Adipocyte (in vitro differentiated cells): ENCODE measurements around the gene OR13J1.

Source experiments
- DNase-seq: peaks from one replicate; pipeline ENCODE4 v3.0.0-alpha.2; 2015; ENCODE audit warnings: low read depth
- H3K27me3 ChIP-seq: replicated peaks from 2 replicates; pipeline ENCODE4 v1.7.0; 2013; ENCODE audit warnings: mild to moderate bottlenecking, low read length, moderate library complexity; ENCODE audit not compliant: control insufficient read depth, insufficient read depth
- H3K36me3 ChIP-seq: 2 replicates; pipeline ENCODE4 v1.7.0; 2013; ENCODE audit warnings: low read length, mild to moderate bottlenecking, moderate library complexity; ENCODE audit not compliant: control insufficient read depth, insufficient read depth, severe bottlenecking
- H3K4me1 ChIP-seq: 2 replicates; pipeline ENCODE4 v1.7.0; 2013; ENCODE audit warnings: mild to moderate bottlenecking, low read length, moderate library complexity; ENCODE audit not compliant: control insufficient read depth, insufficient read depth
- H3K4me3 ChIP-seq: 2 replicates; pipeline ENCODE4 v1.7.0; 2013; ENCODE audit warnings: mild to moderate bottlenecking, low read length, moderate library complexity
- H3K9ac ChIP-seq: 2 replicates; pipeline ENCODE4 v1.7.0; 2013; ENCODE audit warnings: mild to moderate bottlenecking, low read length, moderate library complexity
- H3K9me3 ChIP-seq: 2 replicates; pipeline ENCODE4 v1.7.0; 2013; ENCODE audit warnings: mild to moderate bottlenecking, low read length, moderate library complexity; ENCODE audit not compliant: control insufficient read depth

OR13J1 gene

DNA sequence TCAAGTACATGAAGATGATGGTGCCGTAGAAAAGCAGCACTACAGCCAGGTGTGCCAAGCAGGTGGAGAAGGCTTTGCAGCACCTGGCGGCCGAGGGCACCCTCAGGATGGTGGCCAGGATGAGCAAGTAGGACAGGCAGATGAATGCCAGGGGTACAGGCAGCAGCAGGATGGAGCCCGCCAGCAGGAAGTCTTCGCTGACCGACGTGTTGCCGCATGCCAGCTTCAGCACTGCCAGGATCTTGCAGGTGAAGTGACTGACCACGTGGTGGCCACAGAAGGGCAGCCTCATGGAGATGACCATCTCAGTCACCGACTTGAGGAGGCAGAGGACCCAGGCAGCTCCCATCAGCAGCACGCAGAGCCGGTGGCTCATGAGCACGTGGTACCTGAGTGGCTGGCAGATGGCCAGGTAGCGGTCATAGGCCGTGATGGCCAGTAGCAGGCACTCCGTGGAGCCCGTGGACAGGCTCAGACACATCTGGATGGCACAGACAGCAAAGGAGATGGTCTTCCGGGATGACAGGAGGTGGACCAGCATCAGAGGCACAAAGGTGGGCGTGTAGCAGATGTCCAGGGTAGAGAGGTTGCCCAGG lies 482 bp downstream of the OR13J1 start:
- no peaks in the 10 kb centered on the region for H3K27me3 ChIP-seq
- no peak overlapping the region for H3K9ac ChIP-seq
- no peak for DNase-seq
- no peaks in the 10 kb centered on the region for H3K36me3 ChIP-seq
- no peaks in the 10 kb centered on the region for H3K4me1 ChIP-seq
- no peaks in the 10 kb centered on the region for H3K9me3 ChIP-seq
- no peak overlapping the region for H3K4me3 ChIP-seq

DNA sequence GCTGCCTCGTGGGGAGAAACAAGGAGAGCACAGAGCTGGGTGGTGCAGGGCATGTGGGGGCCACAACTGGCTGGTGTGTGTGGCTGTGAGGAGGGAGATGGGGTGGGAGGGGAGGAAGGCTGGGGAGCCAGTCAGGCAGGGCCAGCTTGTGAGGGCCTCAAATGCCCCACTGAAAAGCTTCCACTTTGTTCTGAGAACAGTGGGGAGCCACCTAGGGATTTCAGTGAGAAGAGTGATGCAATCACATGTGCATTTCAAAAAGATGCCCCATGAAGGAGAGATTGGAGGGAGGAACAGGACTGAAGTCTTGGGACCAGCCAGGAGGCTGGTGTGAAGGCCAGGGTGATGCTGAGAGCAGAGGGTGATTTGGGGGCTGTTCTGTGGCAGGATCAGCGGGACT lies 1.3 kb downstream of the OR13J1 start:
- Histone ChIP-seq H3K4me3 (no peak overlapping the region), H3K9ac (no peak overlapping the region)
- DNase-seq, result no peak

DNA sequence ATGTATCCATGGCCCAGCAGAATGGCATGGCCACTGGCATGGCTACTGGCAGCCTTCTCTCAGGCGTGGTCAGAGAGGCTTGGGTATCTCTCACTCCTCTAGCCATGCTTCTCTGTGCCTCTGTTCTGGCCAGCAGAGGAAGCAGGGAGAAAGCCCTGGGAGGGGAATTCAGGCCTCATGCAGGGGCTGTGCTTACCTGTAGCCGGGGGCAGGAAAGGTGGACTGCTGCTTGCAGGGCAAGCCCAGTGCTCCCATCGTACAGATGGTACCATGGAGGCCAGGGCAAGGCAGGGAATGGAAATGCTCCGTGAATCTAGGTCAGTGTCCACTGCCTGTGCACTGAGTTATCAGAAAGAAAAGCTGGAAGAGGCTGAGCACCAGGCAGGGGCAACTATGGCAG lies 2.7 kb downstream of the OR13J1 start:
- H3K9ac ChIP-seq, result no peak overlapping the region

More for the DNA sequence above, 1.3 kb downstream of the OR13J1 start:
- H3K27me3 ChIP-seq, result peaks cover 7% of the 10 kb centered on the region
- no peaks in the 10 kb centered on the region for H3K4me1 ChIP-seq
- H3K36me3 ChIP-seq, result no peaks in the 10 kb centered on the region
- H3K9me3 ChIP-seq, result no peaks in the 10 kb centered on the region

DNA sequence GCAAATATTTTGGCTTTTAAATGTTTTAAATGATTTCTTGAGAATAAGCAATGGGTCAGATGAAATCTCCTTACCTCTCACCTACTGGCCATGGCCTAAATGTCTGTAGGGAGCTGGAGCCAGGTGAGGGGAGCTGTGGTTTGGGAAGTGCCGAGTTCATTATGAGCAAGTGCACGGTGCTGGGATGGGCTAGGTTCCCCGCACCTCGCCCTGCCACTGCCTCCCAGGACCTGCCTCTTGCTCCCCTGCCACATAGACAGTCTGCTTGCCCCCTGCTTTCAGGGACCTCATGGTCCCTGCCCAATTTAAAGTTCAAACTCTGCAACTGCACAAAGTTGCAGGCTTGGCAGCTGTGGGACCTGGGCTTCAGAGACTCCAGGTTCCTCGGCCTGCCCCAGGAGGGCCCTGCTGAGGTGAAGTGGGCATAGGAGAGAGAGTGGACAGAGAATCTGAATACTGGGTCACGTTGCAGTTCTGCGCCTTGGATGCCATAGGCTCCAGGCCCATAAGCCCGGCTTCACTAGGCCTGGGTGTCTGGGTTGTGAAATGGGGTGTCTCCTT lies 5.4 kb downstream of the OR13J1 start:
- no peak overlapping the region for H3K4me3 ChIP-seq
- DNase-seq, result no peak
- no peaks in the 10 kb centered on the region for H3K36me3 ChIP-seq
- H3K4me1 ChIP-seq, result no peaks in the 10 kb centered on the region
- peaks cover 44% of the 10 kb centered on the region for H3K27me3 ChIP-seq
- H3K9me3 ChIP-seq, result no peaks in the 10 kb centered on the region
- H3K9ac ChIP-seq, result no peak overlapping the region

More for the DNA sequence above, 2.7 kb downstream of the OR13J1 start:
- no peaks in the 10 kb centered on the region for H3K9me3 ChIP-seq
- no peak overlapping the region for H3K4me3 ChIP-seq
- peaks cover 20% of the 10 kb centered on the region for H3K27me3 ChIP-seq
- no peaks in the 10 kb centered on the region for H3K4me1 ChIP-seq
- no peaks in the 10 kb centered on the region for H3K36me3 ChIP-seq
- no peak for DNase-seq

DNA sequence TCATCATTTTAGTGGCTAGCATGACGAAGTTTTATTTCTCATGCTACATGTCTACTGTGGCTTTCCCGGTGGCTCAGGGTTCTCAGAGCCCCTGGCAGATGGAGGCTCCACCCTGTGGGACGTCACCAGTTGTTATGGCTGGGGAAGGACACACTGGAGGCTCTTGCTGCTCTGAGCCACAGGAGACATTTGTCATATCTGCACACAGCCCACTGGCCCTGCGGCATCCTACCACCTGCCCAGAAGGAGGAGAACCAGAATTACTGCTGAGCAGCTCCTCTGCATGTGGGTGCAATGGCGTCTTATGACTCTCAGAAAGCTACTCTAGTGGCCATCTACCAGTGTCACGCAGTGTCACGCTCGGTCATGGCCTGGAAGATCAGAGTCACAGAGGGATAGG lies 6.6 kb downstream of the OR13J1 start:
- DNase-seq, result no peak

DNA sequence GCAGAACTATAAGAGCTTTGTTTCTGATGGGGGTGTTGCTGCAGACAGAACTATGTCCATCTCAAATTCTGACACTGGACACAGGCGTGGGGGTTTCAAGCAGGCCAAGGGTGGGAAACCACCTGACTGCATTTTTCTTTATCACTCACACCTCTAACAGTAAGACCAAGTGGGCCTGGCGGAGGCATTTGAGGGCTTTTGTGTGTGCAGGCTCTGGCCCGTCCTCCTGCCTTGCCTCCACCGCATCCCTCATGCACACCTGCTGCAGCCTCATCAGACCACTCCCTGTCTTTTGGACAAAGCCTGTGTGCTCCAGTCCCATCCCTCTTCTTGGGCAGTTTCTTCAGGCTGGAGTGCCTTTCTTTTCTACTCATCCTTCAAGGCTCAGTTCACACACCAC lies 7.9 kb downstream of the OR13J1 start:
- DNase-seq, result no peak
- Histone ChIP-seq H3K27me3 (peaks cover 44% of the 10 kb centered on the region), H3K9ac (no peak overlapping the region)

More for the DNA sequence above, 6.6 kb downstream of the OR13J1 start:
- peaks cover 44% of the 10 kb centered on the region for H3K27me3 ChIP-seq
- H3K4me1 ChIP-seq, result no peaks in the 10 kb centered on the region
- no peaks in the 10 kb centered on the region for H3K36me3 ChIP-seq
- no peaks in the 10 kb centered on the region for H3K9me3 ChIP-seq
- H3K9ac ChIP-seq, result no peak overlapping the region
- H3K4me3 ChIP-seq, result no peak overlapping the region

DNA sequence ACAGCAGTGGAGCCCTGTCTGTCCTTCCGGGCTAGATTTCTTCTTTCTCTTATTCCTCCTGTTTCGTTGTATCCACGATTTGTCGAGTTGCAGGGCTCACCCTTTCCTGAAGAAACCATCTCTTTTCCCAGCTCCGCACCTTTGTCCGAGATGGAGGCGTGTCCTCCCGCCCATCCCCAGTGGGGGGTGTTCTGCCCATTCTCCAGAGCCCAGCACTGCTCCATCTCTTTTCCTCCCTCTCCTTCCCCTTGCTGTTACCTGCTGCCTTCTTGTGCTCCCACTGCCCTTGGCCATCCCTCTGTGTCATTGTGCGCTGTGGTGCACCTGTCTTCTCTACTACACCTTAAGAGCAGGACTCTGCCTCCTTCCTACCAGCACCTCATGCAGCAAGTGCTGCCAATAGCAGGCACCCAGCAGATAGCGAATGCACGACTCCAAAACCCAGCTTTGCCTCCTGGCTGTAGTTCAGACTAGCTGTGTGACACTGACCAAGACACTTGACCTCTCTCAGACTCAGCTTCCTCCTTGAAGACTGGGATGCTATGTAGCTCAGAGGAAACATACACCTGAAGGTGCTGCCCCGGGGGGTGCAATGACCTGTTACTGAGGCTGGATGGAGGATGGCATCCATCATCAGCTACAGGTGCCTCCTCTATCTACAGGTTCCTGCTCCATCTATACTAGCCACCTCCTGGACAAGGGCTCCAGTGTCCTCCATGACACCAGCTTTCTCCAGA lies 8.9 kb downstream of the OR13J1 start:
- H3K4me1 ChIP-seq, result no peaks in the 10 kb centered on the region
- H3K36me3 ChIP-seq, result no peaks in the 10 kb centered on the region
- H3K4me3 ChIP-seq, result no peak overlapping the region
- H3K9ac ChIP-seq, result no peak overlapping the region
- H3K27me3 ChIP-seq, result peaks cover 44% of the 10 kb centered on the region
- no peak for DNase-seq
- no peaks in the 10 kb centered on the region for H3K9me3 ChIP-seq

More for the DNA sequence above, 7.9 kb downstream of the OR13J1 start:
- no peaks in the 10 kb centered on the region for H3K36me3 ChIP-seq
- H3K9me3 ChIP-seq, result no peaks in the 10 kb centered on the region
- H3K4me1 ChIP-seq, result no peaks in the 10 kb centered on the region
- H3K4me3 ChIP-seq, result no peak overlapping the region

DNA sequence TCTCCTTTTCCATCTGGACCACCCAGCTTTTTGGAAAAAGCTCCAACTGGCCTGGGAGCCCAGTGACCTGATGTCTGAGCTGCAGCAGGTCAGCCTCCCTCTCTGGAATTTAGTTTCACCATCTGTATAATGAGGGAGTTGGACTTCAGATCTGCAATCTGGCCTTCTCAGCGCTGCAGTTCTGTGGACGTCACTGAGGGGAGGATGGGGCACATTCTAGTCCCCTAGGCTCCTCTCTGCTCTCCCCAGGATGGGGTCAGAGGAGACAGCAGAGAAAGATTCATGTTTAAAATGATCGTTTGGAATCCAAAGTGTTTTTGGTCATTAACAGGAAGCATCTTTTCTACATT lies 10.2 kb downstream of the OR13J1 start:
- Histone ChIP-seq H3K9ac (no peak overlapping the region), H3K36me3 (no peaks in the 10 kb centered on the region), H3K27me3 (peaks cover 44% of the 10 kb centered on the region), H3K4me1 (no peaks in the 10 kb centered on the region), H3K4me3 (no peak overlapping the region), H3K9me3 (no peaks in the 10 kb centered on the region)
- DNase-seq, result no peak

DNA sequence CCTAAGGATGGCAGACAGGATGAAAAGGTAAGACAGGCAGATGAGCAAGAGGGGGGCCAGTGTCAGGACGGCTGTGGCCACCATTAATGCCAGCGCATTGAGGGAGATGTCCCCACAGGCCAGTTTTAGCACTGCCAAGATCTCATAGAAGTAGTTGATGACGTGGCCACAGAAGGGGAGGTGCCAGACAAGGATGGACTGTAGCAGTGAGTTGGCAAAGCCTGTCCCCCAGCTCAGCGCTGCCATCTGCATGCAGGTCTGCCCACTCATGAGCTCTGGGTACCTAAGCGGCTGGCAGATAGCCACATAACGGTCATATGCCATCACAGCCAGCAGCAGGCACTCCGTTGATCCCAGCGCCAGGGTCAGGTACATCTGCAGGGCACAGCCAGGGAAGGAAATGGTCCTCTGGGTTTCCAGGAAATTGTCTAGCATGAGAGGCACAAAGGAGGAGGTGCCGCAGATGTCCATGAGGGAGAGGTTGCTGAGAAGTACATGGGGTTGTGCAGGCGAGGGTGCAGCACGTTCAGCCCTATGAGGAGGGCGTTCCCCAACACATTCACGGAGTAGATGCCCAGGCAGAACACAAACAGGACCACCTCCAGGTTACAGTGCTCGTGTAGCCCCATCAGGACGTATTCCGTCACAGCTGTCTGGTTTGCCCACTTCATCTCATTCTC lies 10.8 kb downstream of the OR13J1 start:
- Histone ChIP-seq H3K27me3 (peaks cover 42% of the 10 kb centered on the region), H3K4me3 (no peak overlapping the region), H3K4me1 (no peaks in the 10 kb centered on the region), H3K9ac (no peak overlapping the region), H3K36me3 (no peaks in the 10 kb centered on the region), H3K9me3 (no peaks in the 10 kb centered on the region)
- peak; percentile 9 for DNase-seq

DNA sequence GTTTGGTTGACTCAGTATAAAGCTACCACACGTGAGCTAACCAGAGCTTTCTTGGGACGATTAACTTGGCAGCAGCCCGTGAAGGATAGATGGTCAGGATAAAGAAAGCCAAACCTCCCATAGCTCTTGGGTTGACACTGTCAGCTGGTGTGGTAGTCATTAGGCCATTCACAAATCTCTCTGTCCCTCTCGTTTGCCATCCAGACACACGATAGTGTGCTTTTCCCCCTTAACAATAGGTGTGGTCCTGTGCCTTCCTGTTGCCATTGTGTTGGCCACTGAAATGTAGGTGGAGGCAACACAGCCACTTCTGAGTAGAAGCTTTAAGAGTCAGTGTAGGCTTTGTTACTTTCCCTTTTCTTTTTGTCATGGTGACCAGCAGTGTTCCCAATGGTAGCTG lies 11.7 kb downstream of the OR13J1 start:
- Histone ChIP-seq H3K4me3 (no peak overlapping the region), H3K36me3 (no peaks in the 10 kb centered on the region), H3K4me1 (no peaks in the 10 kb centered on the region), H3K9me3 (no peaks in the 10 kb centered on the region), H3K9ac (no peak overlapping the region), H3K27me3 (peaks cover 34% of the 10 kb centered on the region)
- DNase-seq, result no peak

DNA sequence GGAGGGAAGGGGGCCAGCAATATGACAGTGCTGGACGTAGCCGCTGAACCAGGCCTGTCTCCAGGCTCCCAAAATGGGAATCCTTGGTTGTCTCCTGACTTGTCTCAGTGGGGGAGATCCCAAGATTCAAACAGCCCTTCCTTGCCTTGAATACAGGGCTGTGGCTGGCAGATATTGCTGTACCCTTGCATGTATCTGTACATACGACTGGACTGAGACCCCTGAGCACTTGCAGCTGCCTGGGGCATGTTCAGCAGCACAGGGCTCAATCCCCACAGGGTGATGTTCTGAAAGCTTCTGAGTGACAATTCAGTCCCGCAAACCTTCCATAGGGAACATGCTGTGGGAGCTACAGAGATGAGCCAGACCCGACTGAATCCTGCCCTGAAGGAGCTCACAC lies 13.3 kb downstream of the OR13J1 start:
- Histone ChIP-seq H3K9ac (no peak overlapping the region), H3K4me3 (no peak overlapping the region), H3K4me1 (no peaks in the 10 kb centered on the region), H3K9me3 (no peaks in the 10 kb centered on the region), H3K36me3 (no peaks in the 10 kb centered on the region), H3K27me3 (peaks cover 18% of the 10 kb centered on the region)
- no peak for DNase-seq
